ENCODE data around the gene STK11IP.

The STK11IP gene

DNA sequence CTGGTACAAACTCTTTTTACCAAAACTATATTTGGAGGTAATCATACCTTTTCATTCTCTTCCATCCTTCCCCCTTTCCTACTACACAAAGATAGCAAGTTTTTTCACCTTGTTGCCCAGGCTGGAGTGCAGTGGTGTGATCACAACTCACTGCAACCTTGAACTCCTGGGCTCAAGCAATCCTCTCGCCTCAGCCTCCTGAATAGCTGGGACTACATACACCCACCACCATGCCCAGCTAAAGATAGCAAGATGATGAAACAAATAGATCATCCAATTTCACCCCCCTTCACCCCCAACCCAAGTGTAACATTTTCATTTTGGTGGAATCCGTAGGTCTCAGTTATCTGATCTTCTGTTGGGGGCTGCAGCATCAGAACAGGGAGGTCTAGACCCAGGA is 4.5 kb upstream of the STK11IP start:
- Histone ChIP-seq H3K27ac (ENCODE audit: low read length) (no peak overlapping the region), H3K4me1 (ENCODE audit: low read length) (peaks cover 4% of the 10 kb centered on the region; the same call in 1 of the 2 replicates)

DNA sequence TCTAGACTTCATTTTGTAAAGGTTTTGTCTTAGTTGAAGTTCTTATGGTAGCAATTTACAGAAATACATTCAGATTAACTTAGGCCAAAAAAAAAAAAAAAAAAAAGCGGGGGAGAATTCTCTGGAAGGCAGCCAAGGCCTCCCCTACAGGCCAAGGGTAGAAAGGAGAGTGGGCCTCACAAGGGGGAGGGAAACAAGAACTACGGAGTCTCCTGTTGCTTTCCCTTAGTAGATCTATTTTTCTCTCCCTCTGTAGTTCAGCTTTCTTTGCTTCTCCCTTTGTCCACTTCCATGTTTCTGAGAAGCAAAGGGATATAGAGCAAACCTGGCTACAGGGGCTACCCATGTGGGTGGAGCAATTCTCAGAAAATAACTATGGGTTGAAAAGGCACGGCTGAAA is 2.4 kb upstream of the STK11IP start:
- Histone ChIP-seq H3K4me3 (ENCODE audit: low read length) (no peak overlapping the region), H3K9ac (ENCODE audit: low read length) (no peak overlapping the region), H3K27ac (ENCODE audit: low read length) (no peak overlapping the region), H3K36me3 (replicated peaks; ENCODE audit: low read depth, low read length) (no peaks in the 10 kb centered on the region), H3K4me1 (ENCODE audit: low read length) (peaks cover 9% of the 10 kb centered on the region; the same call in 1 of the 2 replicates), H3K4me2 (ENCODE audit: low read length) (no peak overlapping the region), H2AFZ (ENCODE audit: low read depth, low read length) (no peak overlapping the region), H3K79me2 (ENCODE audit: low read length) (no peaks in the 10 kb centered on the region), H3K9me3 (ENCODE audit: insufficient read depth, low read length) (no peaks in the 10 kb centered on the region), H3K27me3 (ENCODE audit: low read depth, low read length) (no peaks in the 10 kb centered on the region), H4K20me1 (ENCODE audit: insufficient read depth, low read length) (no peaks in the 10 kb centered on the region)
- no peak for TF ChIP-seq EZH2phosphoT487 (IDR thresholded peaks at IDR 0.05; ENCODE audit: low read depth)
- TF ChIP-seq, protein P1, sequence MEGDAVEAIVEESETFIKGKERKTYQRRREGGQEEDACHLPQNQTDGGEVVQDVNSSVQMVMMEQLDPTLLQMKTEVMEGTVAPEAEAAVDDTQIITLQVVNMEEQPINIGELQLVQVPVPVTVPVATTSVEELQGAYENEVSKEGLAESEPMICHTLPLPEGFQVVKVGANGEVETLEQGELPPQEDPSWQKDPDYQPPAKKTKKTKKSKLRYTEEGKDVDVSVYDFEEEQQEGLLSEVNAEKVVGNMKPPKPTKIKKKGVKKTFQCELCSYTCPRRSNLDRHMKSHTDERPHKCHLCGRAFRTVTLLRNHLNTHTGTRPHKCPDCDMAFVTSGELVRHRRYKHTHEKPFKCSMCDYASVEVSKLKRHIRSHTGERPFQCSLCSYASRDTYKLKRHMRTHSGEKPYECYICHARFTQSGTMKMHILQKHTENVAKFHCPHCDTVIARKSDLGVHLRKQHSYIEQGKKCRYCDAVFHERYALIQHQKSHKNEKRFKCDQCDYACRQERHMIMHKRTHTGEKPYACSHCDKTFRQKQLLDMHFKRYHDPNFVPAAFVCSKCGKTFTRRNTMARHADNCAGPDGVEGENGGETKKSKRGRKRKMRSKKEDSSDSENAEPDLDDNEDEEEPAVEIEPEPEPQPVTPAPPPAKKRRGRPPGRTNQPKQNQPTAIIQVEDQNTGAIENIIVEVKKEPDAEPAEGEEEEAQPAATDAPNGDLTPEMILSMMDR (IDR thresholded peaks at IDR 0.05; ENCODE audit: low read depth, low read length) = no peak

More for the DNA sequence above, 4.5 kb upstream of the STK11IP start:
- no peak overlapping the region for H3K9ac ChIP-seq (ENCODE audit: low read length)
- no peak overlapping the region for H3K4me3 ChIP-seq (ENCODE audit: low read length)
- H3K79me2 ChIP-seq (ENCODE audit: low read length) = no peaks in the 10 kb centered on the region
- no peaks in the 10 kb centered on the region for H3K27me3 ChIP-seq (ENCODE audit: low read depth, low read length)
- no peaks in the 10 kb centered on the region for H4K20me1 ChIP-seq (ENCODE audit: insufficient read depth, low read length)
- no peak overlapping the region for H2AFZ ChIP-seq (ENCODE audit: low read depth, low read length)
- no peak overlapping the region for H3K4me2 ChIP-seq (ENCODE audit: low read length)
- TF ChIP-seq EZH2phosphoT487 (IDR thresholded peaks at IDR 0.05; ENCODE audit: low read depth) = no peak
- TF ChIP-seq, protein P1 (IDR thresholded peaks at IDR 0.05; ENCODE audit: low read depth, low read length) = no peak
- H3K9me3 ChIP-seq (ENCODE audit: insufficient read depth, low read length) = no peaks in the 10 kb centered on the region
- no peaks in the 10 kb centered on the region for H3K36me3 ChIP-seq (replicated peaks; ENCODE audit: low read depth, low read length)

DNA sequence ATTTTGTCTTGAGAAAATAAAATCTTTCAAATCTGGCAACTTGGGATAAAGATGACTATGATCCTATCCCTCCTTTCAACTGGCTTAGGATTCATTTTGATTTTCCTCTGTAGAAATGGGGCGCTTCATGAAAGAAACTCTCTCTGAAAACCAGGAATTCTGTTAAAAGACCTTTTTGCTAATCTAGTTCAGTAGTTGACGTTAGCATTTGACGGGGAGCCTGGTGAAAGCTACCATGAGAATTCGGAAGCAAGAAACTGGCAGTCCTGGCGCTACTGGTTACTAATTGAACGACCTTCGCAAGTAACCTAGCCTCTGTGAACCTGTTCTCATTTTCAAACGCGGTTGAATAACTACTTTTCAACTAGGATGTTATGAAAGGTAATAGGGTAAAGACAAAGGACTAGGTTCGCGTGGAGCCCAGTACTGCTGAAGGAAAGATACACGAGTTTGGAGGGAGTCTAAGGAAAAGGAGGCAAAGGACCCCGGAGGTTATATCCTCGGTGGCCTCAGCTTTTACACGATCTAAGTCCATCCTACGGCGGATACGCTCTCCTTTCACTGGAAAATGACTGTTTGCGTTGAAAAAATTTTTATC is 604 bp upstream of the STK11IP start:
- peak overlapping the region; percentile 56; the same call in 1 of the 2 replicates for H2AFZ ChIP-seq (ENCODE audit: low read depth, low read length)
- H3K9ac ChIP-seq (ENCODE audit: low read length) = peak overlapping the region; percentile 89
- H3K79me2 ChIP-seq (ENCODE audit: low read length) = no peaks in the 10 kb centered on the region
- peak overlapping the region; percentile 50 for H3K27ac ChIP-seq (ENCODE audit: low read length)
- H3K4me1 ChIP-seq (ENCODE audit: low read length) = peaks cover 9% of the 10 kb centered on the region; the same call in 1 of the 2 replicates
- H3K27me3 ChIP-seq (ENCODE audit: low read depth, low read length) = no peaks in the 10 kb centered on the region
- H3K9me3 ChIP-seq (ENCODE audit: insufficient read depth, low read length) = no peaks in the 10 kb centered on the region
- H3K4me3 ChIP-seq (ENCODE audit: low read length) = peak overlapping the region; percentile 85
- no peaks in the 10 kb centered on the region for H4K20me1 ChIP-seq (ENCODE audit: insufficient read depth, low read length)
- no peak for TF ChIP-seq EZH2phosphoT487 (IDR thresholded peaks at IDR 0.05; ENCODE audit: low read depth)
- H3K4me2 ChIP-seq (ENCODE audit: low read length) = peak overlapping the region; percentile 96
- no peaks in the 10 kb centered on the region for H3K36me3 ChIP-seq (replicated peaks; ENCODE audit: low read depth, low read length)

DNA sequence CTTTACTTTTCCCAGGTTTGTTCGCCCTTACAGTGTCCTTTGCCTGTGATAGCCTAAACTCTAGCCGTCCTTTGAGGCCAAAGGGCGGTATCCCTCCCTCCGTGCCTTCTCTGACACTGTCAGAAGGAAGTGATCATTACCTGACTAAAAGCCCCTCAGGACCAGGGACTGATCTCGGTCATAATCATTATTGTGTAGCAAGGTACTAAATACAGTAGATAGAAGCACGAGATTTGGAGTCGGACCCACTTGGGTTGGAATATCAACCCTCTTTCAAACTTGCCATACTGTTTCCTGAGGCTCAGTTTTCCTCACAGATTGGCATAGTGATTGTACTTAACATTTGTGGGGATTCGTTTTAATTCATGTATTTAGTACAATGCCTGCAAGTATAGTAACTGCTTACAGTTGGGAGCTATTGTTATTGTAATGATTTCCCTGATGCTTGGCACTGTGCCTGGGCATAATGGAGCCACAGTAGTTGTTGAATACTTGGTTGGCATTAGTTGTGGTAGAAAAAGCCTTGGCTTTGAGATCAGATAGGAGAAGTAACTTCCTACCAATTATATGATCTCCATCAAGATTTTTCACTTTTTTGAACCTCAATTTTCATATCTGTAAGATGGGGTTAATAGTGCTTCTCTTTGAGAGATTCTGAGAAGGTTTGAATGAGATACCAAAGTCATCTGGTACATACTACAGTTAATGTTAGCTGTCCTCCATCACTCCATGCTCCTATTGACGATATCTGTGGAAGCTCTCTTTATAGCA is 836 bp downstream of the STK11IP start:
- no peak overlapping the region for H2AFZ ChIP-seq (ENCODE audit: low read depth, low read length)
- no peak for TF ChIP-seq EZH2phosphoT487 (IDR thresholded peaks at IDR 0.05; ENCODE audit: low read depth)
- TF ChIP-seq, protein P1 (IDR thresholded peaks at IDR 0.05; ENCODE audit: low read depth, low read length) = no peak
- H3K4me3 ChIP-seq (ENCODE audit: low read length) = peak overlapping the region; percentile 85
- H3K4me2 ChIP-seq (ENCODE audit: low read length) = peak overlapping the region; percentile 95
- no peaks in the 10 kb centered on the region for H3K79me2 ChIP-seq (ENCODE audit: low read length)
- H3K9me3 ChIP-seq (ENCODE audit: insufficient read depth, low read length) = no peaks in the 10 kb centered on the region
- no peaks in the 10 kb centered on the region for H3K27me3 ChIP-seq (ENCODE audit: low read depth, low read length)
- peak overlapping the region; percentile 89 for H3K9ac ChIP-seq (ENCODE audit: low read length)
- no peak overlapping the region for H3K27ac ChIP-seq (ENCODE audit: low read length)
- H3K4me1 ChIP-seq (ENCODE audit: low read length) = peaks cover 13% of the 10 kb centered on the region
- H4K20me1 ChIP-seq (ENCODE audit: insufficient read depth, low read length) = no peaks in the 10 kb centered on the region
- H3K36me3 ChIP-seq (replicated peaks; ENCODE audit: low read depth, low read length) = peaks cover 2% of the 10 kb centered on the region
